Stimulated activated memory B cell treated with anti-CD40 and anti-IgM and Interleukin-4, amounts not matched to agents 10 μg/mL and 1 μg/mL and 100 μg/mL, for 72 hours (primary cell): ENCODE data around the gene NRXN3.

ENCODE experiments used
- ATAC-seq: fragments of 150-1000 bp; cut with Tn5 transposase; 2 replicates; pipeline ENCODE4 v1.10.0; 2021
- H3K27ac Mint-ChIP-seq: one replicate; pipeline ENCODE4 v1.8.0; 2022; ENCODE audit warnings: mild to moderate bottlenecking, mixed read lengths
- H3K27me3 Mint-ChIP-seq: one replicate; pipeline ENCODE4 v1.8.0; 2022; ENCODE audit warnings: mixed read lengths
- H3K36me3 Mint-ChIP-seq: one replicate; pipeline ENCODE4 v1.8.0; 2022; ENCODE audit warnings: mixed read lengths
- H3K4me1 Mint-ChIP-seq: one replicate; pipeline ENCODE4 v1.8.0; 2022; ENCODE audit warnings: mixed read lengths
- H3K4me3 Mint-ChIP-seq: one replicate; pipeline ENCODE4 v1.8.0; 2022; ENCODE audit warnings: mild to moderate bottlenecking, moderate library complexity, mixed read lengths
- H3K9me3 Mint-ChIP-seq: one replicate; pipeline ENCODE4 v1.8.0; 2022; ENCODE audit warnings: mixed read lengths

NRXN3 gene

GRCh38 chr14:79597566-79597965 lies 1427.4 kb downstream of the NRXN3 start:
- no peak overlapping the region for H3K27ac Mint-ChIP-seq
- H3K4me3 Mint-ChIP-seq = no peak overlapping the region
- H3K36me3 Mint-ChIP-seq = no peaks in the 10 kb centered on the region
- no peaks in the 10 kb centered on the region for H3K27me3 Mint-ChIP-seq
- H3K4me1 Mint-ChIP-seq = no peaks in the 10 kb centered on the region
- H3K9me3 Mint-ChIP-seq = peaks cover 5% of the 10 kb centered on the region
- ATAC-seq = no peak

GRCh38 chr14:79598339-79598738 lies 1428.2 kb downstream of the NRXN3 start:
- Mint-ChIP-seq H3K4me1 (no peaks in the 10 kb centered on the region), H3K9me3 (peaks cover 5% of the 10 kb centered on the region), H3K27ac (no peak overlapping the region), H3K27me3 (no peaks in the 10 kb centered on the region), H3K4me3 (no peak overlapping the region), H3K36me3 (no peaks in the 10 kb centered on the region)
- no peak for ATAC-seq

GRCh38 chr14:79599239-79599638 lies 1429.1 kb downstream of the NRXN3 start:
- Mint-ChIP-seq H3K27me3 (no peaks in the 10 kb centered on the region), H3K9me3 (peaks cover 5% of the 10 kb centered on the region), H3K36me3 (no peaks in the 10 kb centered on the region), H3K27ac (no peak overlapping the region), H3K4me3 (no peak overlapping the region), H3K4me1 (no peaks in the 10 kb centered on the region)
- ATAC-seq = no peak

- no peak overlapping the region for H3K27ac Mint-ChIP-seq
- no peaks in the 10 kb centered on the region for H3K4me1 Mint-ChIP-seq
- ATAC-seq = no peak
- no peak overlapping the region for H3K4me3 Mint-ChIP-seq
- no peaks in the 10 kb centered on the region for H3K27me3 Mint-ChIP-seq
- H3K36me3 Mint-ChIP-seq = no peaks in the 10 kb centered on the region
- H3K9me3 Mint-ChIP-seq = peaks cover 5% of the 10 kb centered on the region
Measured at GRCh38 chr14:79600406-79600805, 1430.2 kb downstream of the NRXN3 start.

GRCh38 chr14:79601579-79601978 lies 1431.4 kb downstream of the NRXN3 start:
- Mint-ChIP-seq H3K9me3 (peaks cover 2% of the 10 kb centered on the region), H3K4me3 (no peak overlapping the region), H3K27ac (no peak overlapping the region), H3K27me3 (no peaks in the 10 kb centered on the region), H3K36me3 (no peaks in the 10 kb centered on the region), H3K4me1 (no peaks in the 10 kb centered on the region)
- ATAC-seq = no peak

- no peaks in the 10 kb centered on the region for H3K4me1 Mint-ChIP-seq
- no peak overlapping the region for H3K27ac Mint-ChIP-seq
- no peak for ATAC-seq
- H3K9me3 Mint-ChIP-seq = no peaks in the 10 kb centered on the region
- H3K4me3 Mint-ChIP-seq = no peak overlapping the region
- H3K27me3 Mint-ChIP-seq = no peaks in the 10 kb centered on the region
- no peaks in the 10 kb centered on the region for H3K36me3 Mint-ChIP-seq
Measured at GRCh38 chr14:79602045-79602444, 1431.9 kb downstream of the NRXN3 start.

GRCh38 chr14:79602742-79603141 lies 1432.6 kb downstream of the NRXN3 start:
- H3K27me3 Mint-ChIP-seq = no peaks in the 10 kb centered on the region
- H3K9me3 Mint-ChIP-seq = no peaks in the 10 kb centered on the region
- H3K27ac Mint-ChIP-seq = no peak overlapping the region
- no peak for ATAC-seq
- H3K4me3 Mint-ChIP-seq = no peak overlapping the region
- no peaks in the 10 kb centered on the region for H3K4me1 Mint-ChIP-seq
- H3K36me3 Mint-ChIP-seq = no peaks in the 10 kb centered on the region

GRCh38 chr14:79605849-79606248 lies 1435.7 kb downstream of the NRXN3 start:
- Mint-ChIP-seq H3K36me3 (no peaks in the 10 kb centered on the region), H3K9me3 (no peaks in the 10 kb centered on the region), H3K4me3 (no peak overlapping the region), H3K27ac (no peak overlapping the region), H3K4me1 (no peaks in the 10 kb centered on the region), H3K27me3 (no peaks in the 10 kb centered on the region)
- no peak for ATAC-seq

- Mint-ChIP-seq H3K36me3 (no peaks in the 10 kb centered on the region), H3K27ac (no peak overlapping the region), H3K9me3 (no peaks in the 10 kb centered on the region), H3K4me1 (no peaks in the 10 kb centered on the region), H3K27me3 (no peaks in the 10 kb centered on the region), H3K4me3 (no peak overlapping the region)
- no peak for ATAC-seq
Measured at GRCh38 chr14:79608446-79608845, 1438.3 kb downstream of the NRXN3 start.

- Mint-ChIP-seq H3K27me3 (no peaks in the 10 kb centered on the region), H3K36me3 (no peaks in the 10 kb centered on the region), H3K9me3 (peaks cover 9% of the 10 kb centered on the region), H3K4me1 (no peaks in the 10 kb centered on the region), H3K4me3 (no peak overlapping the region), H3K27ac (no peak overlapping the region)
- no peak for ATAC-seq
Measured at GRCh38 chr14:79613625-79614024, 1443.5 kb downstream of the NRXN3 start.

GRCh38 chr14:79614448-79614847 lies 1444.3 kb downstream of the NRXN3 start:
- Mint-ChIP-seq H3K9me3 (peaks cover 9% of the 10 kb centered on the region), H3K4me1 (no peaks in the 10 kb centered on the region), H3K27ac (no peak overlapping the region), H3K27me3 (no peaks in the 10 kb centered on the region), H3K36me3 (no peaks in the 10 kb centered on the region), H3K4me3 (no peak overlapping the region)
- ATAC-seq = no peak

- ATAC-seq = no peak
- Mint-ChIP-seq H3K27me3 (no peaks in the 10 kb centered on the region), H3K4me1 (no peaks in the 10 kb centered on the region), H3K9me3 (peaks cover 7% of the 10 kb centered on the region), H3K36me3 (no peaks in the 10 kb centered on the region), H3K27ac (no peak overlapping the region), H3K4me3 (no peak overlapping the region)
Measured at GRCh38 chr14:79627058-79627457, 1456.9 kb downstream of the NRXN3 start.

GRCh38 chr14:79629411-79630287 lies 1459.5 kb downstream of the NRXN3 start:
- Mint-ChIP-seq H3K27ac (no peak overlapping the region), H3K4me1 (no peaks in the 10 kb centered on the region), H3K9me3 (peaks cover 7% of the 10 kb centered on the region), H3K27me3 (no peaks in the 10 kb centered on the region), H3K36me3 (no peaks in the 10 kb centered on the region), H3K4me3 (no peak overlapping the region)
- no peak for ATAC-seq

GRCh38 chr14:79630288-79630960 lies 1460.3 kb downstream of the NRXN3 start:
- Mint-ChIP-seq H3K4me1 (no peaks in the 10 kb centered on the region), H3K36me3 (no peaks in the 10 kb centered on the region), H3K9me3 (peaks cover 7% of the 10 kb centered on the region), H3K27ac (no peak overlapping the region), H3K27me3 (no peaks in the 10 kb centered on the region), H3K4me3 (no peak overlapping the region)
- no peak for ATAC-seq

GRCh38 chr14:79631276-79631675 lies 1461.1 kb downstream of the NRXN3 start:
- no peak overlapping the region for H3K4me3 Mint-ChIP-seq
- no peaks in the 10 kb centered on the region for H3K27me3 Mint-ChIP-seq
- H3K9me3 Mint-ChIP-seq = peaks cover 7% of the 10 kb centered on the region
- ATAC-seq = no peak
- no peak overlapping the region for H3K27ac Mint-ChIP-seq
- H3K4me1 Mint-ChIP-seq = no peaks in the 10 kb centered on the region
- H3K36me3 Mint-ChIP-seq = no peaks in the 10 kb centered on the region

- Mint-ChIP-seq H3K27ac (no peak overlapping the region), H3K4me1 (no peaks in the 10 kb centered on the region), H3K9me3 (peaks cover 13% of the 10 kb centered on the region), H3K27me3 (no peaks in the 10 kb centered on the region), H3K36me3 (no peaks in the 10 kb centered on the region), H3K4me3 (no peak overlapping the region)
- ATAC-seq = no peak
Measured at GRCh38 chr14:79638672-79639266, 1468.6 kb downstream of the NRXN3 start.
